Pancreas (tissue), 10 donors: ENCODE results near the gene KASH5. TPM values are rescaled to one million over a fixed set of nuclear protein-coding genes. Genes with fewer than 3 reads are reported as not detected.

Experiments
- ATAC-seq, 4 donors: fragments of 200-7000 bp; cut with Tn5 transposase; one replicate each; pipeline versions ENCODE4 v1.8.0 to v1.9.1; 2020; ENCODE audit warnings: mild to moderate bottlenecking in 4 of 4, moderate library complexity in 4 of 4
- DNase-seq, 6 donors: peaks; one replicate each; pipeline ENCODE4 v3.0.0-alpha.2; 2020
- FAIRE-seq: peaks from 2 replicates; lab custom pipeline; 2012; peaks lifted over from hg19 to GRCh38; lab: Jason Lieb, UNC
- H3K27ac ChIP-seq, 4 donors: fragments of 200-600 bp; sonication (generic); 1 replicate in 3 of 4; 2 replicates in 1 of 4; pipeline versions ENCODE4 v1.5.0 to v1.8.0; 2020
- H3K27me3 ChIP-seq, 4 donors: fragments of 200-600 bp; one replicate each; pipeline ENCODE4 v1.8.0; 2021
- H3K36me3 ChIP-seq, 3 donors: fragments of 200-600 bp; sonication (generic) in 1 of 3; one replicate each; pipeline versions ENCODE4 v1.5.0 to v1.8.0; 2020 to 2021
- H3K4me1 ChIP-seq, 3 donors: fragments of 200-600 bp; one replicate each; pipeline ENCODE4 v1.8.0; 2021
- H3K4me3 ChIP-seq, 4 donors: fragments of 200-600 bp; sonication (generic) in 2 of 4; one replicate each; pipeline versions ENCODE4 v1.5.0 to v1.8.0; 2020 to 2021
- H3K9me3 ChIP-seq, 4 donors: fragments of 200-600 bp; one replicate each; pipeline ENCODE4 v1.8.0; 2021
- WGBS, 2 donors: extraction: QIAGEN DNeasy Blood & Tissue Kit; methylation state at CpG; one replicate each; pipeline ENCODE4 v1.1.7; 2013; 5-methylcytosine and 5-hydroxymethylcytosine counted together
- intact Hi-C, 3 donors: fragments of 100-400 bp; cut with DNase I; formaldehyde crosslinking; loops; one replicate each; pipeline versions ENCODE4 v1.11.1 to v1.14.2; 2022
- polyA plus RNA-seq, 2 donors: library from polyadenylated mRNA; stranded (reverse); fragments of 200-250 nt; gene quantifications; one replicate each; pipeline ENCODE4 v1.2.3, GENCODE V29; 2013
- total RNA-seq, 6 donors: library from RNA; stranded (reverse); fragmentation: NEBNext Ultra II Directional in 4 of 6; extraction: Animal tissue kit (Norgen Biotek cat#: 25700) in 4 of 6; gene quantifications; one replicate each; pipeline versions ENCODE4 v1.2.1 to v1.2.4, GENCODE V29; 2021 to 2023
- TF ChIP-seq, protein P1 (sequence below), 4 donors: fragments of 200-600 bp; sonication (generic) in 3 of 4; IDR thresholded peaks; one replicate each; pipeline versions ENCODE4 v1.5.0 to v1.8.0; 2021; ENCODE audit warnings: antibody characterized with exemption in 4 of 4
- donor health status: healthy with polysubstance abuse.
- donor health status: DM: no; HTN: no; CAD: no; lungs with moderate emphysema.
- donor health status: DM: no; HTN: no; CAD: no.
- donor health status: control.
- donor health status: control.
- donor health status: Bipolar disorder and iron deficiency.
- donor health status: DM: yes; HTN: yes; CAD: no.
- donor health status: DM: no; HTN: no; CAD: no.
- donor health status: DM: no; HTN: no; CAD: no.
- donor health status: DM: yes; HTN: yes; CAD: no.

Gene KASH5
- total and polyA plus RNA-seq, 8 donors = 1.2 to 3.3 (median 2.2) TPM

- ATAC-seq = no peak
- Histone ChIP-seq H3K27ac (no peak overlapping the region), H3K4me1 (peaks cover 0 to 6% (median 0%) of the 10 kb centered on the region in 3 donors), H3K9me3 (no peaks in the 10 kb centered on the region), H3K27me3 (peaks cover 0 to 59% (median 0%) of the 10 kb centered on the region in 4 donors), H3K4me3 (no peak overlapping the region), H3K36me3 (no peaks in the 10 kb centered on the region)
- TF ChIP-seq, protein P1, sequence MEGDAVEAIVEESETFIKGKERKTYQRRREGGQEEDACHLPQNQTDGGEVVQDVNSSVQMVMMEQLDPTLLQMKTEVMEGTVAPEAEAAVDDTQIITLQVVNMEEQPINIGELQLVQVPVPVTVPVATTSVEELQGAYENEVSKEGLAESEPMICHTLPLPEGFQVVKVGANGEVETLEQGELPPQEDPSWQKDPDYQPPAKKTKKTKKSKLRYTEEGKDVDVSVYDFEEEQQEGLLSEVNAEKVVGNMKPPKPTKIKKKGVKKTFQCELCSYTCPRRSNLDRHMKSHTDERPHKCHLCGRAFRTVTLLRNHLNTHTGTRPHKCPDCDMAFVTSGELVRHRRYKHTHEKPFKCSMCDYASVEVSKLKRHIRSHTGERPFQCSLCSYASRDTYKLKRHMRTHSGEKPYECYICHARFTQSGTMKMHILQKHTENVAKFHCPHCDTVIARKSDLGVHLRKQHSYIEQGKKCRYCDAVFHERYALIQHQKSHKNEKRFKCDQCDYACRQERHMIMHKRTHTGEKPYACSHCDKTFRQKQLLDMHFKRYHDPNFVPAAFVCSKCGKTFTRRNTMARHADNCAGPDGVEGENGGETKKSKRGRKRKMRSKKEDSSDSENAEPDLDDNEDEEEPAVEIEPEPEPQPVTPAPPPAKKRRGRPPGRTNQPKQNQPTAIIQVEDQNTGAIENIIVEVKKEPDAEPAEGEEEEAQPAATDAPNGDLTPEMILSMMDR (IDR thresholded peaks at IDR 0.05) = no peak
- FAIRE-seq = no peak
- intact Hi-C loops = no loop called here
- 57 to 68% methylated on average over 28 of the region's 28 CpGs for WGBS, 2 donors
- DNase-seq = no peak
Measured at GRCh38 chr19:49430678-49431329, 42.8 kb downstream of the KASH5 start.

- ATAC-seq = no peak
- intact Hi-C loops = no loop called here
- TF ChIP-seq, protein P1 (IDR thresholded peaks at IDR 0.05) = no peak
- FAIRE-seq = no peak
- H3K27ac ChIP-seq = no peak overlapping the region
- WGBS, 2 donors = 42 to 53% methylated on average over 26 to 29 of the region's 29 CpGs
- H3K4me3 ChIP-seq = no peak overlapping the region
- H3K27me3 ChIP-seq = peaks cover 0 to 59% (median 0%) of the 10 kb centered on the region in 4 donors
- H3K9me3 ChIP-seq = no peaks in the 10 kb centered on the region
- no peaks in the 10 kb centered on the region for H3K36me3 ChIP-seq
- peaks cover 0 to 6% (median 0%) of the 10 kb centered on the region in 3 donors for H3K4me1 ChIP-seq
- no peak for DNase-seq
Measured at GRCh38 chr19:49431330-49431749, 43.3 kb downstream of the KASH5 start.

GRCh38 chr19:49432141-49433073 is 44.4 kb downstream of the KASH5 start:
- TF ChIP-seq, protein P1 (IDR thresholded peaks at IDR 0.05) = no peak
- peaks cover 0 to 6% (median 0%) of the 10 kb centered on the region in 3 donors for H3K4me1 ChIP-seq
- FAIRE-seq (no peak), ATAC-seq (peak in 1 of 4 donors; percentile 49), DNase-seq (peak in 1 of 6 donors; percentile 73)
- H3K9me3 ChIP-seq = no peaks in the 10 kb centered on the region
- intact Hi-C loops = no loop called here
- 12% methylated on average over 61 to 63 of the region's 63 CpGs for WGBS, 2 donors
- peaks cover 0 to 50% (median 0%) of the 10 kb centered on the region in 4 donors for H3K27me3 ChIP-seq
- no peak overlapping the region for H3K27ac ChIP-seq
- no peak overlapping the region for H3K4me3 ChIP-seq
- no peaks in the 10 kb centered on the region for H3K36me3 ChIP-seq

- Histone ChIP-seq H3K4me1 (no peaks in the 10 kb centered on the region), H3K27me3 (peaks cover 0 to 40% (median 0%) of the 10 kb centered on the region in 4 donors), H3K9me3 (no peaks in the 10 kb centered on the region), H3K36me3 (no peaks in the 10 kb centered on the region), H3K4me3 (no peak overlapping the region), H3K27ac (no peak overlapping the region)
- intact Hi-C loops = no loop called here
- no peak for DNase-seq
- 20 to 21% methylated on average over 31 of the region's 31 CpGs for WGBS, 2 donors
- no peak for FAIRE-seq
- TF ChIP-seq, protein P1 (IDR thresholded peaks at IDR 0.05) = no peak
- no peak for ATAC-seq
Measured at GRCh38 chr19:49433240-49433901, 45.3 kb downstream of the KASH5 start.
